ENCODE measurements around the gene KIAA1217. TPM values are rescaled to one million over a fixed set of nuclear protein-coding genes. Genes with fewer than 3 reads are reported as not detected.

KIAA1217 gene
- total RNA-seq, 4 donors from 2014 or later: 34.8 to 66.8 (median 52.9) TPM

DNA sequence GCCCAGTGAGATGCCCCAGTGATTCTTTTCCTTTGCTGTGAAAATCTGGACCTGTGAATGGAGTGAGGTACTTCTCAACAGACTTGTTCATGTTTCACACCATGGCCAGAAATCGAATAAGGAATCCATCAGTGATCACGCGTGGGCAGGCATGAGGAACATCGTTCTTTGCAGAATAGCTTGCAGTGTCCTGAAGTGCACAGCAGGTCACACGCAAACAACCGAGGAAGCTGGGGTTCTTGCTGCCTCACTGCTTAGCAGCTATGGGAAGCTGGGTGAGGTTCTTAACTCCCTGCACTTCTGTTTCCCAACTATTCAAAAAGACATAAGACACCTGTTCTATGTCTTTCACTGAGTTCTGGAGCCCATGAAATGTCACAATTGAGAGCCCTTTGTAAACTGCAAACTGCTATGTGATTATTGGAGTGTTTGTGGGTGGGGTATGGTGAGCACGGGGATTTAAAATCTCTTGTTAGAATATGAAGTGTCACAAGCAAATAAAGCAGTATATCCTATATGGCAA is 253.4 kb downstream of the KIAA1217 start:
- WGBS, 2 donors: 91 to 92% methylated on average over 7 of the region's 7 CpGs
- TF ChIP-seq POLR2A (IDR thresholded peaks at IDR 0.05): no peak
- TF ChIP-seq, protein P1, sequence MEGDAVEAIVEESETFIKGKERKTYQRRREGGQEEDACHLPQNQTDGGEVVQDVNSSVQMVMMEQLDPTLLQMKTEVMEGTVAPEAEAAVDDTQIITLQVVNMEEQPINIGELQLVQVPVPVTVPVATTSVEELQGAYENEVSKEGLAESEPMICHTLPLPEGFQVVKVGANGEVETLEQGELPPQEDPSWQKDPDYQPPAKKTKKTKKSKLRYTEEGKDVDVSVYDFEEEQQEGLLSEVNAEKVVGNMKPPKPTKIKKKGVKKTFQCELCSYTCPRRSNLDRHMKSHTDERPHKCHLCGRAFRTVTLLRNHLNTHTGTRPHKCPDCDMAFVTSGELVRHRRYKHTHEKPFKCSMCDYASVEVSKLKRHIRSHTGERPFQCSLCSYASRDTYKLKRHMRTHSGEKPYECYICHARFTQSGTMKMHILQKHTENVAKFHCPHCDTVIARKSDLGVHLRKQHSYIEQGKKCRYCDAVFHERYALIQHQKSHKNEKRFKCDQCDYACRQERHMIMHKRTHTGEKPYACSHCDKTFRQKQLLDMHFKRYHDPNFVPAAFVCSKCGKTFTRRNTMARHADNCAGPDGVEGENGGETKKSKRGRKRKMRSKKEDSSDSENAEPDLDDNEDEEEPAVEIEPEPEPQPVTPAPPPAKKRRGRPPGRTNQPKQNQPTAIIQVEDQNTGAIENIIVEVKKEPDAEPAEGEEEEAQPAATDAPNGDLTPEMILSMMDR (IDR thresholded peaks at IDR 0.05): no peak
- DNase-seq (ENCODE audit: low spot score in 2 of 2): no peak
- intact Hi-C loops (cut with DNase I; ENCODE audit: low total_unique reads): no loop called here
- H3K4me3 ChIP-seq (ENCODE audit: low read depth, poor library complexity, severe bottlenecking): no peak overlapping the region

DNA sequence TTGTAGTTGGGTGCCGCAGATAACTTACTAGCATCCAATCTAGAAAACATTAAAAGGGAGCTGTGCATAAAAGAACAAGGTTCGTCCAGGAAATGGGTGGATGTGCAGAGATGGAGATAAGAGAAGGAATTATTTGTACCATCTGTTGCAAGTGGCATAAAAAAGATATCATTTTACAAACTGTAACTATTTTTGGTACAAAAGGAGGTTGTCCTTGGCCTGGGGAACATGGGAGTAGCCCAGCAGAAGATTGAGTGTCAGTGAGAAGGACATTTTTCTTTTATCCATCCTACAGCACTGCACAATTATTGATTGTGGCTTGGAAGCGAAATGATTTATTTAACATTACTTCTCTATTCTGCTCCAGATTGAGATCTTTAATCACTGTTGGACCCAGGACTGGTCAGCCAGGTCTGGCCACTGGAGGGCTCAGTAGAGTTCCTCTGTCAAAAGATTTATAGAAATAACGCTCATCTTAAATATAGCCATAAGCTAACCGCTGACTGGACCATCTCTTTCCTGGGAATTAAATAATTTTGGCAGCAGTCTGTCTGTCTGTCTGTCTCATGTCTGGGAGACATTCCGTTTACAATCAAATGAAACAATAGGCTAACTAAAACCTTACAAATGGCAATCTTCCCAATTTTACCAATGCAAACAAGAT is 254.1 kb downstream of the KIAA1217 start:
- TF ChIP-seq, protein P1 (IDR thresholded peaks at IDR 0.05): no peak
- no peak for TF ChIP-seq POLR2A (IDR thresholded peaks at IDR 0.05)
- DNase-seq (ENCODE audit: low spot score in 2 of 2): no peak
- H3K4me3 ChIP-seq (ENCODE audit: low read depth, poor library complexity, severe bottlenecking): no peak overlapping the region
- intact Hi-C loops (cut with DNase I; ENCODE audit: low total_unique reads): no loop called here
- WGBS, 2 donors: 74 to 80% methylated on average over 6 of the region's 6 CpGs

DNA sequence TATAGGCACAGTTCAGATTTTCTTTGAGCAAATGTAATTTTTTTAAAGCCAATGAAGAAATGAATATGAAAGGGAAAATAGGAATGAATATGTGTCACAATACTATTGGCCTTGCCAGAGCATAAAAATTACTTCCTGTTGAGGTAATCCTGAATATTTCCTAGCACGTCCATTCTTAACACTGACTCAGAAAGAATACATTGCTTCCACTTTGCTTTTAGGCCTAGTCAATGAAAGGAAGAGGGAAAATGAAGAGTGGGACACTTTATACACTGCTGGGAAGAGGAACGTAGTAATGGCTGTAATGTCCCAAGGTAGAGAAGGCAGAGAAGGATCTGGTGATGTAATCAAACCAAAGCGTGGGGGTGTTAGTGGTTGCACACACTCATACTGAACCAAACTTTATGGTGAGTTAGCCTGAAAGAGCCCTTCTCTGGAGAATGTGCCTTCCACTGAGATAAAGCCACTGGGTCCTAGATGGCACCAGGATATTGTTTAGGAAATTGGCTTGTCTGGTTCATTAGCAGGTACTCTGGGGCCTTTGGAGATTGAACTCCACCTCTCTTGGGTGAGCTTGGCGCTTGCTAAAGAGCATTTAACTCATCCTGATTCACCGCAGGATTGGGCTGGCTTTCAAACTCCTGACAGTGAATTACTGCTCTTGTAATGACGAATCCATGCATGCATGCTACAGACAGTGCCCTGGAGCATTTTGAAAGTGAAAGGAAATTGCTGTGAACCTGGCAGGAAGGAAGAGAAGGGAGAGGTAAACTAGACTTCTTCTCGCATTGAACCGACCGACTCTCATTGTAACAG is 254.9 kb downstream of the KIAA1217 start:
- intact Hi-C loops (cut with DNase I; ENCODE audit: low total_unique reads): no loop called here
- 39 to 47% methylated on average over 9 of the region's 9 CpGs for WGBS, 2 donors
- no peak overlapping the region for H3K4me3 ChIP-seq (ENCODE audit: low read depth, poor library complexity, severe bottlenecking)
- DNase-seq (ENCODE audit: low spot score in 2 of 2): peak in 1 of 2 donors; percentile 59
- TF ChIP-seq, protein P1 (IDR thresholded peaks at IDR 0.05): no peak
- TF ChIP-seq POLR2A (IDR thresholded peaks at IDR 0.05): no peak

DNA sequence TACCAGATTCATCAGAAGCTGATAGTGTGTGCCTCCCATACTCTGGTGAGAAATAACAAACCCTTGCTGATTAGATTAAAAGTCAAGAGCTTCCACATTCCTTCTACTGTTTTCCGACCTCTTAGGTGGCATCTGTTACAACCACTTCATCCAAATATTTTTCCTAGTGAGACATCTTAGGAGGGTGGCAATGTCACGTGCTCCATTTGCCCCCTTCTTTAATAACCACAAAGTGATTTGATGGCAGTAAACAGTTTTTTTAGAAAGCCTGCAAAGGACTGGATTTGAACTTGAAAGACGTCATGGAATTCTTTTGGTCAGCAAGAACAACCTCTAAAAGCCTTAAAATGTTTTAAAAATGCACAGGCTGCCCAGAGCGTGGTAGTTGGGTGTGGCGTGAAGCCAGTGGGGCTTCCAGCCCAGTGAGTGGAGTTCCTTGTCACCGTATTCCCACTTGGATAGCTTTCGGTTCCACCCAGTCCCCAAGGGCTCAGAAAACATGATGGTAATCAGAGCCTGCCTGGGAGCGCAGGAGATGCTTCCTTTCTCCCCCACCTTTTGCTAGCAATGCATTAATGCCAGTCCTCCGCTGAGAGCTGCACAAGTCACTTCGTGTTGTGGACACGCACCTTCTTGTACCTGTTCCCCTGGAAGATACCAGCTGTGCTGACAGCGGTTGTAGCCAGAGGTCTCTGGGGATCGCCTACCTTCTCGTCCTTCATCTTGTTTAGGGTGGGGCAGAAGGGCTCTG is 256.4 kb downstream of the KIAA1217 start:
- TF ChIP-seq, protein P1 (IDR thresholded peaks at IDR 0.05): no peak
- TF ChIP-seq POLR2A (IDR thresholded peaks at IDR 0.05): no peak
- H3K4me3 ChIP-seq (ENCODE audit: low read depth, poor library complexity, severe bottlenecking): no peak overlapping the region
- no peak for DNase-seq (ENCODE audit: low spot score in 2 of 2)
- 38 to 51% methylated on average over 14 of the region's 14 CpGs for WGBS, 2 donors
- intact Hi-C loops (cut with DNase I; ENCODE audit: low total_unique reads): no loop called here

DNA sequence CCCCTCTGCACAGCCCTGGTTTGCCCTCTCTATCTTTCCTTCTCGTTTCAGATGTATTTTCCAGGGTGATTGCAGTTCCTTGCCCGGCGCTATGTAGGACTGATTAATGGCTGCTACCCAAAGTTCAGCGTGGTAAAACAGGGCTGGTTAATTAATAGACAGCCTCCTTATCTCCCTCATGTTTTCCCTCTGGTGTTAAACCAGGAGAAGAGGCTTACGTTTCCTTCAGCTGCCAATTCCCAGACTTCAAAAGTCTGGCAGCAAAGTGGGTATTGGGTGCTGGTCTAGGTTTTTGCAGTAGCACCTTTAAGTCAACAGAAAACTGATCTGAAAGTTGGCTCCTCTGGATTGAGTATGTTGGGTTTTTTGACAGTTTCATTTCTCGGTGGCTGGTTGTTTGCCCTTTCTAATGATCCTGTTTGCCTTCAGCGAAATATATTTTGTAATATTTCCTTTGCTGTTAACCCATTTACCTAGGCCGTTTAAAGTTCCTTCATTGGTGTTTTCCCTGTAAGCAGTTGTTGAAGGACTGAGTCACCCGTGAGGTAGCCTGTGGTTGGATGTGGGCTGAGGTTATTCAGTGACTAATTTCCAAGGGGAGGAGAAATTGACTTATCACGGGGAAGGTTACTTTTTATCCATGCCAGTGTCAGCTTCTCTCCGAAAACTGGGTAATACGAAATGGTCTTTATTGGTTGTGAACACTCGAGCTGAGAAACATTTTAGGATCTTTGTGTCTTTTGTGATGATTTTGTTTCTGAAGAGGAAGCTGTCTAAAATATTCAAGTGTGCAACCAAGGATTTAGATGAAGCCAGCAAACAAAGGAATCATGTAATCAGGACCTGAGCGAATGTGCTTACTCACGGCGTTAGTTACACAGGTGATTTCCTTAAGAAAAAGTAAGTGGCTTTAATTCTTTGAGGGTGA is 257.2 kb downstream of the KIAA1217 start:
- no peak overlapping the region for H3K4me3 ChIP-seq (ENCODE audit: low read depth, poor library complexity, severe bottlenecking)
- no peak for DNase-seq (ENCODE audit: low spot score in 2 of 2)
- no peak for TF ChIP-seq POLR2A (IDR thresholded peaks at IDR 0.05)
- TF ChIP-seq, protein P1 (IDR thresholded peaks at IDR 0.05): no peak
- 42 to 46% methylated on average over 16 of the region's 16 CpGs for WGBS, 2 donors
- intact Hi-C loops (cut with DNase I; ENCODE audit: low total_unique reads): no loop called here

Data from lower leg skin (tissue), 4 donors.